ENCODE data around the gene GPC6.
A peak's percentile ranks its signal among the peaks of the same experiment; 100 is the strongest.
"Not testable (repeated sequence)": the region's sequence is repeated elsewhere in the genome, so short reads cannot be mapped to it uniquely, and the experiment has no call there.

Gene GPC6

DNA sequence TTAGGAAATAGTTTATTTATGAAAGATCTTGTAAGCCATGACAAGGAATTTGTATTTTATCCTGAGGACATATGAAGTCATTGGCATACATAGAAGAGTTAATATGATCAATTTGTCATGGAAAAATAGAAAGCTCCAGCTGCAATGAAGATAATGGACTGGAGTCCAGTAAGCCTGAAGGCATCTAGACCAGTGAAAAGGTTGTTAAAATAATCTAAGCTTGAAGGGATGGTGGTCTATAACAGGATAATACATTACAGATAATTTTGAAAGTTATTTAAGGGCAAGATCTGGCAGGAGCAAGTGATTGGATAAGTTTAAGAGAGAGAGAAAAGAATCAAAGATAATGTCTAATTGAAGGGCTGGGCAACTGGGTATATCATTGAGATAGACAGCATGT is 224.2 kb downstream of the GPC6 start:
- DNase-seq: no peak

DNA sequence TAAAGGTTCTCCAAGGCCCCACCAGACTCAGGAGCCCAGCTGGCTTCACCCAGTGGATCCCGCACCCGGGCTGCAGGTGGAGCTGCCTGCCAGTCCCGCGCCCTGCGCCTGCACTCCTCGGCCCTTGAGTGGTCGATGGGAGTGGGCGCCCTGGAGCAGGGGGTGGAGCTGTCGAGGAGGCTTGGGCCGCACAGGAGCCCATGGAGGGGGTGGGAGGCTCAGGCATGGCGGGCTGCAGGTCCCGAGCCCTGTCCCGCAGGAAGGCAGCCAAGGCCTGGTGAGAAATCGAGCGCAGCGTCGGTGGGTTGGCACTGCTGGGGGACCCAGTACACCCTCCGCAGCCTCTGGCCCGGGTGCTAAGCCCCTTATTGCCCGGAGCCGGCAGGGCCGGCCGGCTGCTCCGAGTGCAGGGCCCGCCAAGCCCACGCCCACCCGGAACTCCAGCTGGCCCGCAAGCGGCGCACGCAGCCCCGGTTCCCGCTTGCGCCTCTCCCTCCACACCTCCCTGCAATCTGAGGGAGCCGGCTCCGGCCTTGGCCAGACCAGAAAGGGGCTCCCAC is 228.1 kb downstream of the GPC6 start:
- DNase-seq: not testable (repeated sequence)

DNA sequence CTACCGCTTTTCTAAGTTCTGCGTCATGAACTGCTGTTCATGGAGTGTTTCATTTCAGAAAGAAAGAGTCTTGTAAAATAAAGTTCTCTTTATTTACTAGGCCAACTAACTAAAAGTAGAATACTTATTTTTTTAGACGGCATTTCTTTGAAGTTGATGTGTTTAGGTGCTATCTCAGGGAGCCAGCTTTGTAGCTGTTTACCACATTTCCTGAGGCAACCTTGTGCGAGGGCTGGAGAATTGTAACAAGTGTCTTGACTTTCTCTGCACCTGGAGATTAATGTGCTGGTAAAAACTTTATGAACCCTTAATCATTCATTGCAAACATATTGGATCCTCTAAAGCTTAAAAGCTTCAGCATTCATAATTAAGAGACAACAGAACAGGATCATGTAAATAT is 229.3 kb downstream of the GPC6 start:
- DNase-seq: no peak

DNA sequence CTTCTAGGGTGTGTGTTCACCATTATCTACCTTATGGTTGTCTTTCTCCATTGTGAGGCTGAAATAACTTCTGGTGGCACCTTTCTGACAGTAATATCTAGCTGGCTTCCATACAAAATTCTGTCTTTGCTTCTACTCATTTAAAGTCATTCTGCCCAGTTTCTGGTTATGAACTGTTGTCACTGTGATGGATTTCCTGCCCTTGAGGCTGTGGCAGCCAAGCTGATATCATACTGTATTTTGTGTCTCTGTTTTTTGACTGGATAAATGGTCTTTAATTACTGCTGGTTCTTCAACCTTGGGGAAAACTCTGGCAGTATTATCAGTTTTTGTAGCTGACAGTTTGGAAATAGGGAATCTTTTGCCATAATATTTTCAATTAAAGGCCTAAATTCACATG is 233.4 kb downstream of the GPC6 start:
- DNase-seq: no peak

DNA sequence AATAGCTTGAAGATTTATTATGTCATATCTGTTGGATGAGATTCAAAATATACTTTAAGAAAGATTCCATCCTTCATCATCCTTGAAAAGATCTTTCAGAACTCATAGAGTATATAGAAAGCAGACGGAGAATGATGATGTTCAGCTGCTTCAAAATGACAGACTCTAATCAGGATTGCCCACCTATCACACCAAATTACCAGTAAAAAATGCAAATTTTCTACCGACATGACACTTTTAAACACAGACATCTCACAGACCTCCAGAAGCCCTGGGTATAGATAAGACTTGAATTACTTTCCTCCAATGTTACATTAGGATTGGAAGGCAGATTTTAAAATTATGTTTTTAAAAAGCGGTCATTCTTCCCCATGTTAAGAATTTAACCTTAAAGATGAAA is 235.5 kb downstream of the GPC6 start:
- DNase-seq: no peak

DNA sequence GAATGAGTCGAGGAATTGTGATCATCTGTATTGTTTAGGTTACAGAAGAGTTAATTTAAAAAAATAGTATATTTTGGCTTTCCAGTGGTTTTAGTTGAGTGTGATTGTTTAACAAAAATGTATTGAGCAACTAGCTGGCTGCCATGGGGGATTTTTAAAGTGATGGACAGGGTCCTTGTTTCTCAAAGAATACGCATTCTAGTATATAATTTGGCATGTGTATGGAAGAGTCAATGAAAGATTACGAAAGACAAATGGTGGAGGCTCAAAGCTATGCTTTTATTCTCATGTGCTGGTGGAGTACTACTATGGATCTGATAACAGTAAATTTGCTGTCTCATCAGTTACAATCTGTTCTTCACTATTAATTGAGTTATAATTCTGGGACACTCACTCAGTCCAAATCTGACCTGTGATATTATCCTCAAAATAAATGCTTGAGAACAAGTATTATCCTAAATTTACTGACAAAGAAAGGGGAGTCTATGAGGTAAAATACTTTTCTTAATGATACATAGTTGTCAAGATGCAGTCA is 240.0 kb downstream of the GPC6 start:
- no peak for DNase-seq

DNA sequence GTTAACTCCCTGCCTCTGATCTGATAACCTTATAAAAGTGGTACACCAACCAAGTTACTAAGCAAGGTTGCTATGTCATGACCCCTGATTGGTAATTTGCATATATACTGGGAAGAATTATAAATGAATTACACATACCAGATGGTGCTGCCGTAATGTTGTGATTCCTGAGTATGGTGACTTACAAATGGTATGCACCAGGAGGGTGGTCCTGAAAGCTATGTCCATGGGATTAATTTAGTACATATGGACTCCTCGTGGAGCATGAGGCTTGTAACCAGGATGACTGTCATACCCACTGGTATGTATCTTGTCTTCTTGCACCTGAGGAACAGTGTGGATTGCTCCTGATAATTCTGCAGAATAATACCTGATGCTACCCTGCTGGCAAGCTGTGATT is 240.6 kb downstream of the GPC6 start:
- no peak for DNase-seq

DNA sequence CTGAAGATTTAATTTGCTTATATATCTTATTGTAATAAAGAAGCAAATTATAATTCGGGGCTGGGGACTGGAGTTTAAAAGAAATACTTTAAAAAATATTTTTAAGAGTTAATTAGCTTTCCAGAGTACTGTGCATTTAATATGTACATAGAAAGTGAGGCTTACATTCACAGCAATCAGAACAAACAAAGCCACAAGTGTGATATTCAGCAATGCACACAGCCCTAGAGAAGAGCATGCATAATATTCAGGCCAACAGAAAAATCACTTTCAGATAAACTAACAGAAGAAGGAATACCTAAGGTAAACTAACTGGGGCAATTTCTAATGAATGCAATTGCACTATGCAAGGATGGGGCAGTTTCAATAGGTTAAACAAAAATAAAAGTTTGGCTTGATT is 241.8 kb downstream of the GPC6 start:
- no peak for DNase-seq

DNA sequence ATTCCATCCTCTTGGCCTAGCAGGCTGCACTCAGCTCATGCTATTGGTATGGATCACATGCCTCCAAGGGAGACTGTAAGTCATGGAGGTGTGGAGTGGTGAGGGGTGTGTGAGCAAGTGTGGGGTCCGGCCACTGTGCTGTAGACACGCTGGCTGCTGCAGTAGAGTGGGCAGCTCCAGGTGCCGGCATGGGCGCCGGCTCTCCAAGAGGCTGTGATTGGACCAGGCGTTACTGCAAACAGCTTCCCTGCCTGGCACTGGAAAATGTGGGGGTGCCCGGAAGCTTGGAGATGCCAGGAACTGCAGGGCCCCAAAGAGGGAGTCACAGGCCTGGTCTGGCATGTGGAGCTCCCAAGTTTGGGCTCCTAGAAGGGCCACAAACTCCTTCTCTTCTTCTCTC is 245.7 kb downstream of the GPC6 start:
- no peak for DNase-seq

DNA sequence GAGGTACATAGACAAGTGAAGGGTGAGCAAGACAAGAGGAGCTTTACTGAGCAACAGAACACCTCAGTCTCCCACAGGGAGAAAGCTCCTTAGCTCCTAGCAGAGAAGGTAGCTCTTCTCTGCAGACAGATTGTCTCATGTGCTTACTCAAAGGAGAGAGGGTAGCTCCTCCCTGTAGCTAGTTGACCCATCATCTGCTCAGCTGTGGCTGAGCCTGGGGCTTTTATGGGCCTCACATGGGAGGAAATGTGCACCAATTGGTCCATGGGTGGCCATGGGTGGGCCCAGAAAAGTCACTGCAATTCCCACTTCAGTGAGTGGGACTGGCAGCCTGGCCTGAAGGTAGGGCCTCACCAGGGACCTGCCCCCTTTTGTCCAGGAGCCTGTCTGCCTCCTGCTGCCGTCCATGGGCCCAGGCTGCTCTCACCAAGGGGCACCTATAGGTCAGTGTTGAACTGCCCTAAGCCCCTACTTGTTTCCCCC is 246.2 kb downstream of the GPC6 start:
- no peak for DNase-seq

DNA sequence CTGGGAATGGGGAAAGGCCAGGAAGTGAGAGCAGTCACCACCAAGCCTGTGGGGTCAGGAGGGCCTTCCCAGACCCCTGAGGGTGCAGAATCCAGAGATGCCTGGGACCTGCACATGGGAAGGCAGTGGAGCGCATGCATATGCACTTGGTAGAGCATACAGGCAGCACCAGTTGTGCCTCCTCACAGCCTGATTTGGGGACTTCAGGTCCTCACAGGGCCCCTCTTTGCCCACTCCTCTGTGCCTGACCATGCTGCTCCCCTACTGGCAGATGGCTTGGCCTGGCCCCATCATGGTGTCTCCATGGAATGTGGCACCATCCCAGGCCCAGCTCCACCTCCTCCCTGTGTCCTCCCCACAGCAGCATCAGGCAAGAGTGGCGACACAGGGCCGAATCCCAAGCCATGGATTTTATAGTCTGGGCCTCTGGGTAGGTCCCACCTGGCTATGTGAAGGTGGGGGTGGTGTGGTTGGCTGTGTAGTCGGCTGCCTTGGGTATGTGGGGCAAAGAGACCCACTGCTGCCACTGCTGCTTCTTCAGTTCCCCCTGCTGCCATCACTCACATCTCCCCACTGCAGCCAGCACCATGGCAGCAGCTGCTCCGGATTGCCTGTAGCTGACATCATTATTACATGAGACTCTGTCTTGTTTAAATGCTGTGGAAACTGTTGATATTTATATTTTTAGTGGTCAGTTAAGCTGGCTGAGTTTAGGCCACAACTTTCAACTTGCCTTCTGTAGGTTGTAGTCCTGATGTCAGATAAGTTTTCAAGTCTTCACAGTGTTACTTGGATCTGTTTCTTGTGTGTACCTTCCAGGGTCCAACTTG is 247.0 kb downstream of the GPC6 start:
- DNase-seq: no peak

DNA sequence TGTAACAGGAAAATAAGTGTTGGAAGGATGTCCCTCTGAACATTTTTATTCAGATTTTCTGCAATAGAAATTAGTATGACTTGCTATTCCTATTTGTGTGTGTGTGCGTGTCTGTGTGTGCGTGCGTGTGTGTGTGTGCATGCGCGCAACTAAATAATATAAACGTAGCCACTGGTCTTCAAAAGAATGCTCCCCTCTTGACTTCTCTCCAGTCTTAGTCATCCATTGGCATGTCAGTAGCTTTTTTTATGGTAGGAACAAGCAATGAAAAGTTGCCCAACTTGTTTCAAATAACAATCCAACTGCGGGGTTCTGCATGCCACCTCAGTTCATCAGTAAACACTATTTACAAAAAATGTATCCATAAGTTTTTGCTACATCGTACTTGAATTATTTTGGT is 249.6 kb downstream of the GPC6 start:
- DNase-seq: no peak

DNA sequence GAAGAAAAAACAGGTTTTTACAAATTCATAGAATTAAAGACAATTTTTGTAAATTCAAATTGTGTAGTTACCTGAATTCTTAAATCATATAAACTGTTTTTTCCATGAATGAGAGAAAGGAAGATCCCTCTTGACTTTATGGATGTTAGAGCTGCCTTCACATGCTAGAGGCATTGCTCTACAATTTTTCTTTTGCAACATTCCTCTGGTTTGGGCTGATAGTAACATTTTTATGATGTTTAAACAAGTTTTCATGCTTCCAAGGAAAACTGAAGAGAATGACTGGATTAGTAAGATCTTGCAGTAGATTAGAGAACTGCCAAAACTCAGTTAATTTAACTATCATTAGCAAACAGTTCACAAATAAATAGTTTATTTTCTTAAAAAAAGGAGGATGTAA is 250.6 kb downstream of the GPC6 start:
- DNase-seq: no peak

DNA sequence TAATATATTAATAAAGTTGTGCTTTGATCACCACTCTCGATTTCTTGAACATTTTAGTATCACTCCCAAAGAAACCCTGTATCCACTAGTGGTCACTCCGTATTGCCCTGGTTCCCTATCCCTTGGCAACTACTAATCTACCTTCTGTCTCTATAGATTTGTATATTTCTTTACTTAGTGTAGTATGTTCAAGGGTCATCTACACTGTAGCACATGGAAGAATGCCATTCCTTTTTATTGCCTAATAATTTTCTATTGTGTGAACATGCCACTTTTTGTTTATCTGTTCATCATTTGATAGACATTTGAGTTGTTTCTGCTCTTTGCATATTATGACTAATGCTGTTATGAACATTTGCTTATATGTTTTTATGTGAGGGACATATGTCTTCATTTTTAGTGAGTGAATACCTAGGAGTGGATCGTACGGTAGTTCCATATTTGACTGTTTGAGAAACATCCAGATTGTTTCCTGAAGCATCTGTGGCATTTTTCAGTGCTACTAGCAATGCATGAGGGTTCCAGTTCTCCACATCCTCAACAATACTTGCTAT is 254.0 kb downstream of the GPC6 start:
- no peak for DNase-seq

DNA sequence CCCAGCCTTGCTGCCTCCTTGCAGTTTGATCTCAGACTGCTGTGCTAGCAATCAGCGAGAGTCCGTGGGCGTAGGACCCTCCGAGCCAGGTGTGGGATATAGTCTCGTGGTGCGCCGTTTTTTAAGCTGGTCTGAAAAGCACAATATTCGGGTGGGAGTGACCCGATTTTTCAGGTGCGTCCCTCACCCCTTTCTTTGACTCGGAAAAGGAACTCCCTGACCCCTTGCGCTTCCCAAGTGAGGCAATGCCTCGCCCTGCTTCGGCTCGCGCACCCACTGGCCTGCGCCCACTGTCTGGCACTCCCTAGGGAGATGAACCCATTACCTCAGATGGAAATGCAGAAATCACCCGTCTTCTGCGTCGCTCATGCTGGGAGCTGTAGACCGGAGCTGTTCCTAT is 269.5 kb downstream of the GPC6 start:
- not testable (repeated sequence) for DNase-seq

DNA sequence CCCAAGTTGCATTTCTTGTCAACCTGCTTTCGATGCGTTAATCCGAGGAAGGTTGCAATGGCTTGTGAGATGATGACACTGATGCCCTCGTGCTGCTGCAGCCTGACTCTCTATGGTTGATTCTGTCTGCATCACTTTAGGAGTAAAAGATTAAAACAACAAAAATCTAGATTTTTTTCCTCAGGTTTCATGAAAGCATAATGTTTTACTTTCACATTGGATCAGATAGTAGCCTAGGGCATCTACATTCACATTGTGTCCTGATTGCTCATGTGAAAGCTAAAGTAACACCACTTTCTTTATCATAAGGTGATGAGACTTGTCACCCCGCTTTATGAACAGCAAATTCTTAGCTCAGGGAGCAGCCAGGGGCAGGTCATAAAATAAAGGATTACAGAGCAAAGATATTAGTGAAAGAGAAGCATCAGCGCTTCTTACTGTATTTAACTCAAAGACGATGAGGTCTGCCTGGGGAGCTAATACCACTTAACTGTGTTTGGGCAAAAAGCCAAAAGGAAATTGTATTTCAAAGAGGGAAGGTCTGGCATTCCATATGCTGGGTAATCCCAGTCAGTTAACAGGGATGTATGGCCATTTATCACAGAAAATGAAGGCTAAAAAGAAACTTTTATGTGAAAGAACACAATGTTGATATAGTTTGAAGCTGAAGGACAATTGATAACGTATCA is 270.5 kb downstream of the GPC6 start:
- DNase-seq: peak; percentile 67

DNA sequence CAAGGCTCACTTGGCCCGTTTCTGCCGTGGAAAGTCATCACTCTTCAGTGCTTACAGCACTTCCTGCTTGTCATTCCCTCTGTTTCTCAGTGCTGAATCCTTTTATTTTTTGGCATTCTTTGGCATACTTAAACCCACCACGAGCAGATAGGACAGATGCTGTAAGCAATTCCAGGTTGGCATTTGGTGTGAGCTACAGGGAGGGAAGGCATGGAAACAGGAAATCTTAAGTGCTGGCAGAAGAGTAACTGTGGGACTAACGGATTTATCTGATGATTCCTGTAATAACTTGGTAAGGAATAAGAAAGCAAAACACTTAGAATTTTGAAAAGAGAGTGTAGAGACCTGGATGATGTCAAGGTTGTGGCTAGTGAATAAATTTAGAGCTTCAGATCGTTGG is 273.4 kb downstream of the GPC6 start:
- no peak for DNase-seq

DNA sequence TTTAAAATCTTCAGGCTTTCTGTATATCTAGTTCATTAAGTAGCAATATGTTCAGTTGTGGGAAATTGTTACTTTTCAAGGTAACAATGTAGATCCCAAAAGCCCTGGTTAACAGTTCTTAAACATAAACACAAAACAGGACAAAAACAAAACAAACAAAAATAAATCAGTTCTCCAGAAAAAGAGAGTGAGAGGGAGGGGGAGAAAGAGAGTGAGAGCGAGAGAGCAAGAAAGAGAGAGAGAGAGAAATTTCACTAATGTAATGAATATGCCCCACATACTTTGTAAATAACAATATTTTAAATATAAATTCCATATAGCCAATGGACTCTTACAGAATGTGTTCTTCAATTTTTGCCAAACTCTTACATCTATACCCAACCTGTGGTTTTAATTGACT is 275.5 kb downstream of the GPC6 start:
- DNase-seq: no peak

DNA sequence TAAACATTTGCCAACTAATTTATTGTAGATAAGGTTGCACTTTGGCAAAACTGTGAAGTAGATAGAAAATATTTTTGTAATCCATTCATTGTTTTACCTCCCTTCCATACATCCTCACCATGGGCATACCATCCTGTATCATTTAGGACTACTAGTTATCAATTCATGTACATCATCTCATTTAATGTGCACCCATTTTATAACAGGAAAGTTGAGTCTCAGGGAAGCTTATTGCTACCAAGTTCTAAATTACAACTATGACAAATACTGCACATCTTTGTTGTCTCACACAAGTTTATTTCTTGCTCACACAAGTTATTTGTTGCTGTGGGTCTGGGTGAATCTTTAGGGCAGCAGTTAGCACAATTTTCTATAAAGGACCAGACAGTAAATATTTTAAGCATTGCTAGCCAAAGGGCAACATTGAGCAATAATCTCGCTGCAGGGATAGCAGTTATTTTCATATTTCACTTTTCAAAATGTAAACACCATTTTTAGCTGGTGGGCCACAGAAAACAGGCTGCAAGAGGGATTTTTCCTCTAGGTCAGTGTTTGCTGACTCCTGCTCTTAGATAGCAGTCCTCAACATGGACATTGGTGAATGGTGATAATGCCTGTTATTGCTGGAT is 276.5 kb downstream of the GPC6 start:
- DNase-seq: no peak

DNA sequence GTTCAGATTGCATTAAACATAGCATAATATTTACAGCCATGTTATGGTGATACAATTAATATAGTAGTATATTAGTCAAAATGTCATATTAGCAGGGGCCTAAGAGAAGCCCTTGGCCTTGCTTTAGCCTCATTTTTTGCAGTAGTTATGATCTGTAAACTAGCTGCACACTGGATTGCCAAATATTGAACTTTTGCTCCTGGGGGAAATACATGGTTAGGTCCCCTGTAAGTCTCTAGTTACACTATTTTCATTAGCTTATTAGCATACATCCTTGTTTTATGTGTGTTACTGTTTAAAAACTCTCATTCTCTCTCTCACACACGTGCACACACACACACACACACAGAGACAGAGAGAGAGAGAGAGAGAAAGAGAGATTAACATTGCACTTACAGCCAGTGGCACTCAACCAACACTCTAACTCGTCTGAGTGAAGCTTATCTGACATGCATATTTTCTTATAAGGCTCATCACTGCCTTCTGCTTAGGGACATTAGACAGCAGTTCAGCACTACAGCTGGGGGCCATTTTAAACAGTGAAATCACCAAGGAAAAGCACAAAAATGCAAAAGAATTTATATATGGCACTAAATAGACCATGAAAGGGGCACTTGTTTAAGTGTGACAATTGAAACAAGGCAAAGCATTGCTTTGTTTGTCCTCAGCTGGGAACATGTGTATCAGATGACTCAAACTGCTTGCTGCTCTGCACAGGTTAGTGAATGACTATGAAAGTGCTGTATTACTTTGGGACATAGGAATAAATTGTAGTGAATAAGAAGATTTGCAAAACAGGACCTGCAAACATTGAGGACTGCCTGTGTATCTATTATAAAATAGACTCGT is 278.7 kb downstream of the GPC6 start:
- no peak for DNase-seq

DNA sequence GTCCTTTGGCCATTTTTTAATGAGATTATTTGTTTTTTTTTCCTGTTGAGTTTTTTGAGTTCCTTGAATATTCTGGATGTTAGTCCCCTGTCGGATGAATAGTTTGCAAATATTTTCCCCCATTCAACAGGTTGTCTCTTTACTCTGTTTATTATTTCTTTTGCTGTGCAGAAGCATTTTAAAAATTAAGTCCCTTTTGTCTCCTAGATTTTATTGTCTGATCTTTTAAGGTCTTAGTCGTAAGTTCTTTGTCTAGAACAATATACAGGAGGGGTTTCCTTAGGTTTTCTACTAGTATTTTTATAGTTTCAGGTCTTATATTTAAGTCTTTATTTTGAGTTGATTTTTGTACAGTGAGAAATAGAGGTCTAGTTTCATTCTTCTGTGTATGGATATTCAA is 284.4 kb downstream of the GPC6 start:
- no peak for DNase-seq

DNA sequence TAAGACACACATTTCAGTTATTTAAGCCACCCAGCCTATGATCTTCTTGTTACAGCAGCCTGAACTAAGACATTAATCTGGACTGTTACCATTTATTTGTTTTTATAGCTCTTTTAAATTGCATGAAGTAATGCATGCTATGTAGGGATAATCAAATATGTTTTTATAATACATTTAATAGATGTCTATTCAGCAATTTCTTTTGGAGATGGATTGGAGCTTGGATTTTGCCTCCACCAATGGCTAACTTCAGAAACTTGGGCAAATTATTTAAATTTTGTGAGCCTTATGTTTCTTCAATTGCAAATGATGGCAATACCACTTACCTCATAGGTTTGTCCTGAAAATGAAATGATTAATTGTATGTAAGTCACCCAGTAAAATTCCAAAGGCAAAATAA is 288.7 kb downstream of the GPC6 start:
- DNase-seq: no peak
